KBM-7 (cell line): ENCODE measurements around the gene GLYATL3.
"Not testable (repeated sequence)": the region's sequence is repeated elsewhere in the genome, so short reads cannot be mapped to it uniquely, and the experiment has no call there.

Source experiments
- DNase-seq: peaks from one replicate; pipeline ENCODE4 v3.0.0-alpha.2; 2015
- in situ Hi-C: fragments of 300-500 bp; cut with MboI; formaldehyde crosslinking; loops from 2 replicates; pipeline ENCODE4 v1.14.3; 2020; ENCODE audit warnings: low sequenced_read_pairs, low pct_unique_long_range_greater_than_20kb, mixed read lengths

GLYATL3 gene

GRCh38 chr6:49499623-49500022 is at the start of gene GLYATL3:
Gene GLYATL3, plus strand, starts transcription at chr6:49499923. Its CDS starts 12,068 bp downstream, at chr6:49511991.
- no peak for DNase-seq
- in situ Hi-C loops: no loop called here

- in situ Hi-C loops: no loop called here
- no peak for DNase-seq
Measured at GRCh38 chr6:49453221-49453620, 46.5 kb upstream of the GLYATL3 start.

GRCh38 chr6:49454787-49455709 is 44.7 kb upstream of the GLYATL3 start:
- in situ Hi-C loops: no loop called here
- DNase-seq: no peak

- in situ Hi-C loops: no loop called here
- DNase-seq: no peak
Measured at GRCh38 chr6:49457771-49458170, 42.0 kb upstream of the GLYATL3 start.

- in situ Hi-C loops: no loop called here
- peak; percentile 23 for DNase-seq
Measured at GRCh38 chr6:49462071-49462470, 37.7 kb upstream of the GLYATL3 start.

- DNase-seq: no peak
- in situ Hi-C loops: no loop called here
Measured at GRCh38 chr6:49462599-49462926, 37.2 kb upstream of the GLYATL3 start.

GRCh38 chr6:49462927-49463611 is 36.7 kb upstream of the GLYATL3 start, which contains the start of the genes CENPQ and MMUT:
Gene CENPQ, plus strand, starts transcription at chr6:49463370. Its CDS starts 6,807 bp downstream, at chr6:49470177.
Gene MMUT, minus strand, starts transcription at chr6:49463253. Its CDS starts 3,787 bp downstream, at chr6:49459466.
- in situ Hi-C loops: no loop called here
- peak; percentile 97 for DNase-seq

- in situ Hi-C loops: no loop called here
- DNase-seq: no peak
Measured at GRCh38 chr6:49463612-49463967, 36.1 kb upstream of the GLYATL3 start.

GRCh38 chr6:49464691-49465090 is 35.0 kb upstream of the GLYATL3 start:
- in situ Hi-C loops: no loop called here

GRCh38 chr6:49468042-49468441 is 31.7 kb upstream of the GLYATL3 start:
- no peak for DNase-seq
- in situ Hi-C loops: no loop called here

More at GRCh38 chr6:49464691-49465090, 35.0 kb upstream of the GLYATL3 start:
- DNase-seq: no peak

- DNase-seq, in situ Hi-C loops: not testable (repeated sequence)
Measured at GRCh38 chr6:49476564-49476963, 23.2 kb upstream of the GLYATL3 start.

GRCh38 chr6:49479308-49479970 is 20.3 kb upstream of the GLYATL3 start:
- in situ Hi-C loops: no loop called here
- no peak for DNase-seq

- in situ Hi-C loops, DNase-seq: not testable (repeated sequence)
Measured at GRCh38 chr6:49481846-49482245, 17.9 kb upstream of the GLYATL3 start.

GRCh38 chr6:49483380-49483779 is 16.3 kb upstream of the GLYATL3 start:
- DNase-seq, in situ Hi-C loops: not testable (repeated sequence)

GRCh38 chr6:49490633-49491032 is 9.1 kb upstream of the GLYATL3 start:
- no peak for DNase-seq
- in situ Hi-C loops: no loop called here

GRCh38 chr6:49497304-49497703 is 2.4 kb upstream of the GLYATL3 start:
- DNase-seq: no peak
- in situ Hi-C loops: no loop called here

- in situ Hi-C loops: no loop called here
- DNase-seq: no peak
Measured at GRCh38 chr6:49499126-49499525, 597 bp upstream of the GLYATL3 start.

GRCh38 chr6:49504666-49505065 is 4.9 kb downstream of the GLYATL3 start:
- DNase-seq: no peak
- in situ Hi-C loops: no loop called here

GRCh38 chr6:49506569-49507111 is 6.9 kb downstream of the GLYATL3 start:
- no peak for DNase-seq

More at GRCh38 chr6:49506569-49507111, 6.9 kb downstream of the GLYATL3 start:
- in situ Hi-C loops: no loop called here
